Mucosa of rectum (tissue), 2 donors: ENCODE data around the gene TTC1.
A peak's percentile ranks its signal among the peaks of the same experiment; 100 is the strongest.

Source experiments
- H3K27ac ChIP-seq, 2 donors: one replicate each; pipeline ENCODE4 v1.7.0; 2013; ENCODE audit warnings: inconsistent platforms in 2 of 2, low read depth in 2 of 2, low read length in 2 of 2
- H3K27me3 ChIP-seq, 2 donors: one replicate each; pipeline ENCODE4 v1.7.0; 2013; ENCODE audit warnings: low read length in 2 of 2; ENCODE audit not compliant: control insufficient read depth in 2 of 2, insufficient read depth in 2 of 2
- H3K36me3 ChIP-seq, 2 donors: one replicate each; pipeline ENCODE4 v1.7.0; 2013; ENCODE audit warnings: low read length in 2 of 2; ENCODE audit not compliant: control insufficient read depth in 2 of 2, insufficient read depth in 2 of 2
- H3K4me1 ChIP-seq, 2 donors: one replicate each; pipeline ENCODE4 v1.7.0; 2013; ENCODE audit warnings: low read length in 2 of 2, mild to moderate bottlenecking in 1 of 2; ENCODE audit not compliant: control insufficient read depth in 2 of 2, insufficient read depth in 2 of 2
- H3K4me3 ChIP-seq, 2 donors: one replicate each; pipeline ENCODE4 v1.7.0; 2013; ENCODE audit warnings: low read length in 2 of 2
- H3K9ac ChIP-seq, 2 donors: one replicate each; pipeline ENCODE4 v1.7.0; 2013; ENCODE audit warnings: low read length in 2 of 2, low read depth in 1 of 2, mild to moderate bottlenecking in 1 of 2
- H3K9me3 ChIP-seq, 2 donors: one replicate each; pipeline ENCODE4 v1.7.0; 2013; ENCODE audit warnings: low read length in 2 of 2; ENCODE audit not compliant: control insufficient read depth in 2 of 2
- donor health status: healthy.
- donor health status: Normal muscosa, but diverticular disease.

TTC1 gene

GRCh38 chr5:159971931-159972461 lies 36.9 kb upstream of the TTC1 start:
- H3K27me3 ChIP-seq = peaks cover 22 to 23% of the 10 kb centered on the region in 2 donors
- H3K9ac ChIP-seq = peak overlapping the region in 1 of 2 donors; percentile 10
- peaks cover 0 to 4% of the 10 kb centered on the region in 2 donors for H3K4me1 ChIP-seq
- H3K9me3 ChIP-seq = no peaks in the 10 kb centered on the region
- no peaks in the 10 kb centered on the region for H3K36me3 ChIP-seq
- no peak overlapping the region for H3K27ac ChIP-seq
- H3K4me3 ChIP-seq = peak overlapping the region in 1 of 2 donors; percentile 22

GRCh38 chr5:159972538-159973362 lies 36.2 kb upstream of the TTC1 start:
- Histone ChIP-seq H3K27me3 (peaks cover 22 to 23% of the 10 kb centered on the region in 2 donors), H3K9ac (no peak overlapping the region), H3K9me3 (no peaks in the 10 kb centered on the region), H3K4me3 (no peak overlapping the region), H3K27ac (no peak overlapping the region), H3K4me1 (peaks cover 0 to 4% of the 10 kb centered on the region in 2 donors), H3K36me3 (no peaks in the 10 kb centered on the region)

GRCh38 chr5:159975462-159976019 lies 33.4 kb upstream of the TTC1 start:
- no peak overlapping the region for H3K27ac ChIP-seq
- peaks cover 0 to 4% of the 10 kb centered on the region in 2 donors for H3K4me1 ChIP-seq
- H3K9ac ChIP-seq = no peak overlapping the region
- H3K27me3 ChIP-seq = peaks cover 19 to 21% of the 10 kb centered on the region in 2 donors
- no peak overlapping the region for H3K4me3 ChIP-seq
- no peaks in the 10 kb centered on the region for H3K9me3 ChIP-seq
- H3K36me3 ChIP-seq = no peaks in the 10 kb centered on the region

- H3K9me3 ChIP-seq = no peaks in the 10 kb centered on the region
- no peak overlapping the region for H3K27ac ChIP-seq
- H3K4me1 ChIP-seq = no peaks in the 10 kb centered on the region
- no peak overlapping the region for H3K4me3 ChIP-seq
- no peaks in the 10 kb centered on the region for H3K36me3 ChIP-seq
- H3K27me3 ChIP-seq = peaks cover 6 to 14% of the 10 kb centered on the region in 2 donors
- no peak overlapping the region for H3K9ac ChIP-seq
Measured at GRCh38 chr5:159976921-159977320, 32.0 kb upstream of the TTC1 start.

- peaks cover 0 to 6% of the 10 kb centered on the region in 2 donors for H3K27me3 ChIP-seq
- H3K9me3 ChIP-seq = no peaks in the 10 kb centered on the region
- H3K9ac ChIP-seq = no peak overlapping the region
- no peaks in the 10 kb centered on the region for H3K4me1 ChIP-seq
- H3K27ac ChIP-seq = no peak overlapping the region
- no peaks in the 10 kb centered on the region for H3K36me3 ChIP-seq
- H3K4me3 ChIP-seq = no peak overlapping the region
Measured at GRCh38 chr5:159978358-159978757, 30.6 kb upstream of the TTC1 start.

GRCh38 chr5:159982421-159983173 lies 26.3 kb upstream of the TTC1 start:
- Histone ChIP-seq H3K9me3 (no peaks in the 10 kb centered on the region), H3K4me3 (no peak overlapping the region), H3K27me3 (peaks cover 3 to 6% of the 10 kb centered on the region in 2 donors), H3K4me1 (peaks cover 0 to 8% of the 10 kb centered on the region in 2 donors), H3K9ac (no peak overlapping the region), H3K27ac (no peak overlapping the region), H3K36me3 (no peaks in the 10 kb centered on the region)

GRCh38 chr5:159987031-159987674 lies 21.8 kb upstream of the TTC1 start:
- no peak overlapping the region for H3K27ac ChIP-seq
- H3K4me1 ChIP-seq = peaks cover 0 to 8% of the 10 kb centered on the region in 2 donors
- no peaks in the 10 kb centered on the region for H3K36me3 ChIP-seq
- H3K27me3 ChIP-seq = peaks cover 3 to 5% of the 10 kb centered on the region in 2 donors
- peak overlapping the region; percentile 32 to 36 for H3K9ac ChIP-seq
- H3K4me3 ChIP-seq = peak overlapping the region; percentile 60 to 69
- no peaks in the 10 kb centered on the region for H3K9me3 ChIP-seq

- H3K27ac ChIP-seq = no peak overlapping the region
- H3K9me3 ChIP-seq = peaks cover 0 to 6% of the 10 kb centered on the region in 2 donors
Measured at GRCh38 chr5:159990506-159990905, 18.4 kb upstream of the TTC1 start.

GRCh38 chr5:159992566-159992965 lies 16.4 kb upstream of the TTC1 start:
- H3K36me3 ChIP-seq = no peaks in the 10 kb centered on the region
- H3K4me1 ChIP-seq = no peaks in the 10 kb centered on the region
- H3K4me3 ChIP-seq = no peak overlapping the region
- no peaks in the 10 kb centered on the region for H3K27me3 ChIP-seq
- peaks cover 0 to 6% of the 10 kb centered on the region in 2 donors for H3K9me3 ChIP-seq
- no peak overlapping the region for H3K9ac ChIP-seq
- no peak overlapping the region for H3K27ac ChIP-seq

More at GRCh38 chr5:159990506-159990905, 18.4 kb upstream of the TTC1 start:
- Histone ChIP-seq H3K9ac (no peak overlapping the region), H3K4me1 (peaks cover 0 to 8% of the 10 kb centered on the region in 2 donors), H3K27me3 (peaks cover 3 to 5% of the 10 kb centered on the region in 2 donors), H3K36me3 (no peaks in the 10 kb centered on the region), H3K4me3 (no peak overlapping the region)
